HG03565 (cell line): ENCODE measurements around the gene TEX35.

Source experiments
- ATAC-seq: cut with Tn5 transposase; IDR thresholded peaks from one replicate; pipeline ENCODE4 v1.9.1; 2021; ENCODE audit warnings: mild to moderate bottlenecking, moderate library complexity; ENCODE audit not compliant: unreplicated experiment

The TEX35 gene

GRCh38 chr1:178571807-178572206, 58.9 kb downstream of the TEX35 start:
- no peak for ATAC-seq
